ENCODE data around the gene CUL4B. TPM values are rescaled to one million over a fixed set of nuclear protein-coding genes. Genes with fewer than 3 reads are reported as not detected.

Gene CUL4B
- total RNA-seq, 1 donor from 2014 or later = 33.4 TPM

- no peaks in the 10 kb centered on the region for H3K36me3 ChIP-seq (ENCODE audit: control insufficient read depth, insufficient read depth, low read length)
- H3K27me3 ChIP-seq (ENCODE audit: control insufficient read depth, insufficient read depth, low read length) = no peaks in the 10 kb centered on the region
- no peak for TF ChIP-seq CTCF (IDR thresholded peaks at IDR 0.05; ENCODE audit: insufficient read depth, low read length, poor library complexity, severe bottlenecking)
- H3K4me3 ChIP-seq (ENCODE audit: low read depth, low read length) = peak overlapping the region; percentile 72
- no peak for DNase-seq (ENCODE audit: low read depth)
These were observed 1.1 kb upstream of the CUL4B start for GRCh38 chrX:120561634-120562568.

DNA sequence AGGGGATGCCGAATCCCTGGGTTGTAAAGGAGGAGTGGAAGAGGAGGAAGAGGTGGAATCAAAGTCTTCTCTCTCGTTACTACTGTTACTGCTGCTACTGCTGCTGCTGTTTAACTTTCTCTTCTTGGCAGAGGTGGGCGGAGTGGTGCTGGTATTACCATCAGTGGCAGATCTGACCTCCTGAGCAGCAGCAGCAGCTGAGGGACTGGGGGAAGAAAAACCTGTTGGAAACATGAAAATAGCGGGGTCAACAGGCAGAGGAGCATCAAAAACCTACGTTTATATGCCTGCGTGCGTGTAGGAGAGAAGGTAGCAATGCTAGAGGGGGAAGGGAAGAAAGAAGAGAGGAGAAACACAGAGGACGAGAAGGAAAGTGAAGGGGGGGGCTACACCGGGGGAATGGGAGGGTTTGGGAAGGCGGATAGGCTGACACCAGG lies 339 bp downstream of the CUL4B start:
- no peak for DNase-seq (ENCODE audit: low read depth)

DNA sequence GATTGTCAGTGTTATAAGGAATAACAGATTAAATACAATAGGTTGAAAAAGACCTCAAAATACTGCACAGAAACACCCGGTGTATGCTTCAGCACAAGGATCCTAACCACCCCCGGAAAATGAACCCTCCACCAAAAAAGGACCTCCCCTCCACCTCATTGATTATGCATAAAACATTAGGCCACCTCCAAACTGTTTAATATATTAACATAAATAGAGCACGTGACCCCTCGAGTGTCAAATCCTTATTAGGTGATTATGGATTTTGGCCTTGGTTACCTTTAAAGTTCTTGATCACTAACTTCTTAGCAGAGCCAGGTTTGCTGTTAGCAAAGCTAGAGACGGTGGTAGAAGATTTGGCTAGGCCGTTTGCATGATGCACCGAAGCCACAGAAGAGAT lies 958 bp downstream of the CUL4B start:
- DNase-seq (ENCODE audit: low read depth) = no peak
- TF ChIP-seq CTCF (IDR thresholded peaks at IDR 0.05; ENCODE audit: insufficient read depth, low read length, poor library complexity, severe bottlenecking) = no peak
- H3K36me3 ChIP-seq (ENCODE audit: control insufficient read depth, insufficient read depth, low read length) = no peaks in the 10 kb centered on the region
- no peaks in the 10 kb centered on the region for H3K27me3 ChIP-seq (ENCODE audit: control insufficient read depth, insufficient read depth, low read length)
- H3K4me3 ChIP-seq (ENCODE audit: low read depth, low read length) = peak overlapping the region; percentile 72

More for the DNA sequence above, 339 bp downstream of the CUL4B start:
- Histone ChIP-seq H3K4me3 (ENCODE audit: low read depth, low read length) (peak overlapping the region; percentile 72), H3K27me3 (ENCODE audit: control insufficient read depth, insufficient read depth, low read length) (no peaks in the 10 kb centered on the region), H3K36me3 (ENCODE audit: control insufficient read depth, insufficient read depth, low read length) (no peaks in the 10 kb centered on the region)
- TF ChIP-seq CTCF (IDR thresholded peaks at IDR 0.05; ENCODE audit: insufficient read depth, low read length, poor library complexity, severe bottlenecking) = no peak

GRCh38 chrX:120556251-120556650 lies 4.5 kb downstream of the CUL4B start:
- H3K4me3 ChIP-seq (ENCODE audit: low read depth, low read length) = no peak overlapping the region
- H3K27me3 ChIP-seq (ENCODE audit: control insufficient read depth, insufficient read depth, low read length) = no peaks in the 10 kb centered on the region
- TF ChIP-seq CTCF (IDR thresholded peaks at IDR 0.05; ENCODE audit: insufficient read depth, low read length, poor library complexity, severe bottlenecking) = no peak
- DNase-seq (ENCODE audit: low read depth) = no peak
- no peaks in the 10 kb centered on the region for H3K36me3 ChIP-seq (ENCODE audit: control insufficient read depth, insufficient read depth, low read length)

GRCh38 chrX:120549483-120550452 lies 11.0 kb downstream of the CUL4B start:
- peak; percentile 82 for DNase-seq (ENCODE audit: low read depth)
- H3K27me3 ChIP-seq (ENCODE audit: control insufficient read depth, insufficient read depth, low read length) = no peaks in the 10 kb centered on the region
- H3K36me3 ChIP-seq (ENCODE audit: control insufficient read depth, insufficient read depth, low read length) = no peaks in the 10 kb centered on the region
- TF ChIP-seq CTCF (IDR thresholded peaks at IDR 0.05; ENCODE audit: insufficient read depth, low read length, poor library complexity, severe bottlenecking) = no peak
- H3K4me3 ChIP-seq (ENCODE audit: low read depth, low read length) = no peak overlapping the region
